ENCODE measurements around the gene PRKCQ. TPM values are rescaled to one million over a fixed set of nuclear protein-coding genes. Genes with fewer than 3 reads are reported as not detected.
"Not testable (repeated sequence)": the region's sequence is repeated elsewhere in the genome, so short reads cannot be mapped to it uniquely, and the experiment has no call there.

PRKCQ gene
- total RNA-seq, 1 experiment from 2014 or later = not detected

GRCh38 chr10:6460861-6461409 is 119.1 kb downstream of the PRKCQ start:
- DNase-seq (ENCODE audit: low read depth) = no peak

- peak; percentile 9 for DNase-seq (ENCODE audit: low read depth)
These were observed 121.3 kb downstream of the PRKCQ start for GRCh38 chr10:6458814-6459213.

GRCh38 chr10:6457376-6457775 is 122.7 kb downstream of the PRKCQ start:
- DNase-seq (ENCODE audit: low read depth) = no peak

GRCh38 chr10:6456067-6456466 is 124.0 kb downstream of the PRKCQ start:
- no peak for DNase-seq (ENCODE audit: low read depth)

- DNase-seq (ENCODE audit: low read depth) = no peak
These were observed 124.5 kb downstream of the PRKCQ start for GRCh38 chr10:6455592-6455991.

- DNase-seq (ENCODE audit: low read depth) = no peak
These were observed 133.4 kb downstream of the PRKCQ start for GRCh38 chr10:6446711-6447110.

- DNase-seq (ENCODE audit: low read depth) = peak; percentile 41
These were observed 134.3 kb downstream of the PRKCQ start for GRCh38 chr10:6445671-6446316.

- DNase-seq (ENCODE audit: low read depth) = not testable (repeated sequence)
These were observed 140.2 kb downstream of the PRKCQ start for GRCh38 chr10:6439875-6440274.

GRCh38 chr10:6431861-6432260 is 148.2 kb downstream of the PRKCQ start:
- no peak for DNase-seq (ENCODE audit: low read depth)

- no peak for DNase-seq (ENCODE audit: low read depth)
These were observed 148.9 kb downstream of the PRKCQ start for GRCh38 chr10:6431186-6431585.

- no peak for DNase-seq (ENCODE audit: low read depth)
These were observed 149.6 kb downstream of the PRKCQ start for GRCh38 chr10:6430423-6430980.

GRCh38 chr10:6427357-6427959 is 152.6 kb downstream of the PRKCQ start:
- no peak for DNase-seq (ENCODE audit: low read depth)

GRCh38 chr10:6426317-6426716 is 153.8 kb downstream of the PRKCQ start:
- no peak for DNase-seq (ENCODE audit: low read depth)

GRCh38 chr10:6423413-6424170 is 156.5 kb downstream of the PRKCQ start:
- no peak for DNase-seq (ENCODE audit: low read depth)

GRCh38 chr10:6423004-6423403 is 157.1 kb downstream of the PRKCQ start:
- peak; percentile 77 for DNase-seq (ENCODE audit: low read depth)

GRCh38 chr10:6418613-6419216 is 161.4 kb downstream of the PRKCQ start:
- no peak for DNase-seq (ENCODE audit: low read depth)

- DNase-seq (ENCODE audit: low read depth) = no peak
These were observed 161.9 kb downstream of the PRKCQ start for GRCh38 chr10:6418167-6418566.

GRCh38 chr10:6416892-6417512 is 163.1 kb downstream of the PRKCQ start:
- peak; percentile 45 for DNase-seq (ENCODE audit: low read depth)

GRCh38 chr10:6411436-6411835 is 168.6 kb downstream of the PRKCQ start:
- no peak for DNase-seq (ENCODE audit: low read depth)

GRCh38 chr10:6410830-6411229 is 169.2 kb downstream of the PRKCQ start:
- no peak for DNase-seq (ENCODE audit: low read depth)

GRCh38 chr10:6409971-6410643 is 170.0 kb downstream of the PRKCQ start:
- peak; percentile 87 for DNase-seq (ENCODE audit: low read depth)
